ENCODE data around the gene TMEM217.

TMEM217 gene

GRCh38 chr6:37243131-37243815, 14.7 kb downstream of the TMEM217 start:
- peak in 1 of 3 donors; percentile 11 for DNase-seq

DNA sequence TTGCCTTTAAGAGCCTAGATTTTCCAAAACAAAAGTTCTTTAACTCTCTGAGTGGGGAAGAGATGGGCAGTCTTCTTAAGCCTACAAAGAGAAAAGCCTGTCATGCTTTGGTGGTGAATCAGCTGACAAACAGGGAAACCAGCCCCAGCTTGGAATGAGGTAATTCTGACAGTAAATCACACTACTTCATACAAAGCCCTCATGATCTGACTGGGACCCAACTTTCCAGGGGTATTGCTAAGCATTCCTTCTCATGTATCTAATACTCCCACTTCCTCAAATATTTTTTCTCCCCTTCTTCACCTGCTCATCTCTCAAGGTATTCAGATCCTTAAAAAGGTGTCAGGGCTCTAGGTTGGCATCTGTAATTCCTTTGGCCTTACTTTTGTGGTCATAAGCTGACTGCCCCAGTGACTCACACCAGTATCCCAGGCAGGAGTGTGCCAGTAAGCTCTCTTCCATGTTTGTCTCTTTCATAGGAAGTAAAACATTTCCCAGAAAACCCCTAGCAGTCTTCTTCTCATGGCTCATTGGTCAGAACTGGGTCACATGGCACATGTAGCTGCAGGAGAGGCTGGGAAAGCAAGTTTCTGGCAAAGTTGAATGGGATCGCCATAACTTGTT, 15.4 kb downstream of the TMEM217 start:
- DNase-seq = peak; percentile 89 to 96 (median 93)

DNA sequence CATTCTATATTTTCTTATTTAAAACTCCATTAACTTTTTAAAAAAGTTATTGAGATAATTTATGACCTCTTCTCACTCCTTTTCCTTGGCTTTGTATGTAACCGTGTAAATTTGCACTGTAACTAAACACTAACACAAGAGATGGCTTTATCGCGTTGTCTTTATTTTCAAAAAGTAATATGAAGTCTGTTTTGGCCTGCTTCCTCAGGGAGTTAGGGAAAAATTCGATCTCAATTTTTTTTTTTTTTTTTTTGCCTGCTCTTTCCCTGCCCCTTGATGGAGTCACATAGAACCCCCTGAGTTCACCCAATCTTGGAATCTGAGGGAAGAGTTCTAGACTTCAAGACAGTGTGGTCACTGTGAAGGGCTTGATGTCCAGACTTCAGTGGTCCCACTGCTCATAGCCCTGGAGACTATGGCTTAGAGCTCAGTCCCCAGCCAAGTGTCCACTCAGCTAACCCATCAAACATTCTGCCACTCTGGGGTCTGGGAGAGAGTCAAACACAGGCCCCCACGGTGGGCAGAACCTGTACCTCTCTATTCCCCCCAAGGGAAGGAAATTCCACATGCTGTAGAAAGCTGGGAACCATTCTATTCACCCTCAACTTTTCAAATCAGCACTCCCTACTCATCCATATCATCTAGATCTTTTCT, 16.0 kb downstream of the TMEM217 start:
- peak in 1 of 3 donors; percentile 18 for DNase-seq

GRCh38 chr6:37241131-37241530, 16.8 kb downstream of the TMEM217 start:
- DNase-seq = peak in 1 of 3 donors; percentile 10

GRCh38 chr6:37239950-37240713, 17.8 kb downstream of the TMEM217 start:
- peak; percentile 95 to 100 (median 95) for DNase-seq

DNA sequence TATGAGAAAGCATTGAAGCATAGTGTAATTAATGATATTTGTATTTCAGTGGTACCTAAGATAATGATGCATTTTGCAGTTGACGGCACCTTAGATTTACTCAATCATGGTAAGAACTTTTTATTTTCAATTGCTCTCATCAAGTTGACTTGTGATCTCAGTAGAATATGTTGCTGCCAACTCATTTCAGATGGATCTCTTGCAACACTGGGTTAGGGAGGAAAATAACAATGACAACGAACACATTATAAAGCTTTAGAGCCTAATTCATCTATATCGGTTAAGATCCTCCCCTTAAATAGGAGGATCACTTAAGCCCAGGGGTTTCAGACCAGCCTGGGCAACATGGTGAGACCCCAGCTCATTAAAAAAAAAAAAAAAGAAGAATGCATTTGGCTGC, 18.4 kb downstream of the TMEM217 start:
- DNase-seq = peak in 2 of 3 donors; percentile 21 to 38

- DNase-seq = peak; percentile 24 to 47 (median 45)
These were observed 19.6 kb downstream of the TMEM217 start for GRCh38 chr6:37238381-37238780.

DNA sequence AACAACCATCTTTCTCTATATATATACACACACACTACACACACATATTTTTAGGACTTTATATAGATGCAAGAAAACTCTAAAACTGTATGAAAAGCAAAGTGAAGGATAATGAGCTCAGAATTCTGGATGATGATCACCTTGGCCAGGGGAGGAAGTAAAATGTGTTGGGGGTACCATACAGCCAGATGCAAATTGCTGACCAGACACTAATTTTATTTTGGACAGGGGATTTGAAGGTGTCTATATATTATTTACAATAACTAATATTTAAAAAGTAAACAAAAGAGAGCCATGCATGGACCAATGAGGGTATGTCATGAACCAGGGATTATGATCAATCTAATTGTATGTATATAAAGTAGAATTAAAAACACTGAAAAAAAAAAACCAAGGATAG, 20.2 kb downstream of the TMEM217 start:
- DNase-seq = no peak

DNA sequence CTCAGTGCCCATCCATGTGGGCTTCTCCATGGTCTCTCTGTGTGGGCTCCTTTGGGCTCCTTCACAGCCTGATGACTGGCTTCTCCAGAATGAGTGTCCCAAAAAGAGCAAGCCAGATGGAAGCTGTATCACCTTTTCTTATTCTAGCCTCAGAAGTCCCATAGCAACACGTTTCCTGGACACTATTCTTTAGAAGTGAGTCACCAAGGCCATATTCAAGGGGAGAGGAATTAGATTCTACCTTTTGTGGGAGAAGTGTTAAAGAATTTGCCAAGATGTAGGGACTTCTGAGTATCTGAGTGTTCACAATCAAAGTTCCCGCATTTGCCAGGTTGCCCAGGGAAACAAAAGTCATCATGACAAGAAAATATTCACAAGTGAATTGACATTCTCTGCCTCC, 21.0 kb downstream of the TMEM217 start:
- peak in 1 of 3 donors; percentile 8 for DNase-seq

- peak in 1 of 3 donors; percentile 11 for DNase-seq
These were observed 24.4 kb downstream of the TMEM217 start for GRCh38 chr6:37233541-37233940.

GRCh38 chr6:37232430-37233017, 25.4 kb downstream of the TMEM217 start:
- peak in 2 of 3 donors; percentile 17 to 36 for DNase-seq

DNA sequence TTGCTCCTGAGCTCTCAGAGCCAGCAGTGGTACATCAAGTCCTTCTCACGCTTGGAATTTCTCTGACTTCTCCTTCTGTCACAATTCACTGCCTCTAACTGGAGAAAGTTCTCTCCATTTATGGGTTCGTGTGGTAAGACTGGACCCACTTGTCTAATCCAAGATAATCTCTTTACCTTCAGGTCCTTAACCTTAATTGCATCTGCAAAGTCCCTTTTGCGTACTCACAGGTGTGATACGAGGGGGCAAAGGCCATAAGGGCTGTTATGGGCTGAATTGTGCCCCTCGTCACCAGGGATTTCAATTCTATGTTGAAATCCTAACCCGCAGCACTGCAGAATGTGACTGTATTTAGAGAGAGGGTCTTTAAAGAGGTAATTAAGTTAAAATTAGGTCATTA, 27.8 kb downstream of the TMEM217 start:
- DNase-seq = peak in 1 of 3 donors; percentile 17

DNA sequence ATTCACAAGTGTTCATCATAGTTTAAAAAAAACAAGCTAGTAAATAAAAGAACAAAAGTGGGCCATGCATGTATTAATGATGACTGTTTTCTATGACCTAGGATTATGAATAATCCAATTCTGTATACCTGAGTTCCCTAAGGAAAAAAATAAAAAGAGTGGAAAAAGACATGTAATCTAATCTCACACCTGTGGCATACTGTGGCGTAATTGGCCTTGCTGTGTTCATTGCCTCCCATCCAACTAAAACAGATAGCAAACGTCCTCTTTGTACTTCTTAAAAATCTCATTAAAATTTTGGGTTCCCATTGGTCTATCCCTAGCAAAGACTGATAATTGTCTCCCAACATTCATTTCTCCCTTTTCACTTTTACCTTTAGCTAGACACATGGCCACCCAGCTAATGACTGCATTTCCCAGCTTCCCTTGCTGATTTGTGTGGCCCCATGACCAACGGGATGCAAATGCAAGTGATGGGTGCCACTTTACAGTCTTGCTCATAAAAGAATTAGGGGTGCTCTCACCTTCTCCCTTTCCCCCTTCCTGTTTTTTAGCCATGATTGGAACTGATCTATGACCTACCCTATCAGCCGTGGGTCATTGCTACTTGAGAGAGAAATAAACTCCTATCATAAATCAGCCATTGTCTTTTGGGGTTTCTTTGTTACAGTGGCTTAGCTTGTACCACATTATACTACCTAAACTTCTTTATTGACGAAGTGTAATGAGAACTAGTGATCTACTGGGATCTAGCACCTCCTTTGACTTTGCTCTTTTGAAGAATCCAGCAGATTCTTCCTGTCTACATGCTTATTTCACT, 32.4 kb downstream of the TMEM217 start:
- DNase-seq = no peak

DNA sequence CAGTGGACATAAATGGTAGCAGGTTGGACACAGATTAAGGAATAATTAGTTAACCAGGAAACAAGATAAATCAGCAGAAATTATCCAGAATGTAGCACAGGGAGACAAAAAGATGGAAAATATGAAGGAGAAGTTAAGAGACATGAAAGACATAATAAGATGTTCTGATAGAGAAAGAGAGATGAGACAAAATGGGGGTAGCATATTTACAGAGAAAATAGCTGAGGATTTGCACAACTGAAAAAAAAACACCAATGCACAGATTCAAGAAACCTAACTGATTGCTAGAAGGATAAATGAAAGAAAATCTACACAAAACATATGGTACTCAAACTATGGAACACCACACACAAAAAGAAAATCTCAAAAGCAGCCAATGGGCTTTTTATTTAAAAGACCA, 35.0 kb downstream of the TMEM217 start:
- no peak for DNase-seq

DNA sequence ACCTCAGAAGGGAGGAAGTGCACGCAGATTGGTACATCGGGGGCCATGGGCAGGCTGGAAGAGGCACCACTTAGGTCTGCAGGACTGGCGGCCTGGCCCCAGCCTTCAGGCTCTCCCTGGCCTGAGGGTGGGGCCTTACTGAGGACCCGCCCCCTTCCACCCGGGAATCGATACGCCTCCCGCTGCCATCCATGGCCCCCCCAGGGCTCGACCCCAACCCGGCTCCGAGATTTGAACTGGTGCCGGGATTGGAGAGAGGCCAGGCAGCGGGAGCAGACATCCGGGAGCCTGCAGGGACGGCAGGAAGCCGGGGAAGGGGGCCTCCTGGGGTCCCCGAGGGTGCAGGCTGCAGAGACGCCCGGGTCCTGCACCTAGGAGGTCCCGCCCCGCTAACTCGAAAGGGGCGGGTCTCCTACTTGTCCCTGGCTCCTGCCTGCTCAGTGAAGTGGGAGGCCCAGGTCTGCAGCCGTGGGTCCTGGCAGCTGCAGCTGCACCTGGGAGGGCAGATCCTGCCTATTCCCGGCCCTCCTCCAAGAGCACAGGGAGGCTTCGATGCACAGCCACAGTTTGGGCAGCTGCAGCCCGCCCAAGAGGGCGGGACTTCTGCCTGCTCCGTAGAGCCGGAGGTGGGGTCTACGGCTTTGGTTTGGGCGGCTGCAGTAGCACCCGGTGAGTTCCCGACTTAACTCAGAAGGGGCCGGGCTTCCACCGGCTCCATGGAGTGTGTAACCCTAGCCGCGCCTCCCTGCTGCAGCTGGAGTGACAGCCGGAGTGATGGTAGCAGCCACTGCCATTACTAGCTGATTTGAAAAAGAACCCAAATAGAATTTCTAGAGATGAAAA, 35.6 kb downstream of the TMEM217 start:
- DNase-seq = peak; percentile 74 to 89 (median 82)

- no peak for DNase-seq
These were observed 36.3 kb downstream of the TMEM217 start for GRCh38 chr6:37221585-37222124.

GRCh38 chr6:37218511-37218910, 39.4 kb downstream of the TMEM217 start:
- peak; percentile 43 to 84 (median 48) for DNase-seq

DNA sequence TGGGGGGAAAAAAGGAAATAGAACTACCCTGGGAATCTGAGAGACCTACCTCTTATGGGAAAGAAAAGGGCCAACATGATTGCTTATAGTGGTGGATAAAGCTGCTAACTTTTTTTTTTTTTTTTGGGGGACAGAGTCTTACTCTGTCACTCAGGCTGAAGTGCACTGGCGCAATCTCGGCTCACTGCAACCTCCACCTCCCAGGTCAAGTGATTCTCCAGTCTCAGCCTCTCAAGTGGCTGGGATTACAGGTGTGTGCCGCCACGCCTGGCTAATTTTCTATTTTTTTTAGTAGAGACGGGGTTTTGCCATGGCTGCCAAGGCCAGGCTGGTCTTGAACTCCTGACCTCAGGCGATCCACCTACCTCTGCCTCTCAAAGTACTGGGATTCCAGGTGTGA, 39.9 kb downstream of the TMEM217 start:
- DNase-seq = no peak

DNA sequence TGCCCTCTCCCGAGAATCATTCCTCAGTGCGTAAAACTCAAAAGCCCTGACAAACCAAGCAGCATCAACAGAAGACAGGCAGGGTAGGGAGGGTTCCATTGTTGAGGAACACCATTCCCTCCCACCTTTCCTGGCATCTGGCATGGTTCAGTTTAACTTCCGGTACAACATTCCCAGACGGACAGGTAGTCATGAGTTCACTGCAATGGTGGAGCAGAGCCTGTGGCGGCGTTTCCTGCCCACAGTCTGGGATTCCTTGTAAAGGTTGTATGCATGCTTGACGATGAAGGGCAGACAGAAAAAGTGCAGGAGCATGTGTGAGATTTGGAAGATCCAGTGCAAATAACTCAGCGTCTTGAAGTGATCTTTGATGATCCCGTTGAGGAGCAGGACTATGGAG, 45.7 kb downstream of the TMEM217 start:
- DNase-seq = peak in 1 of 3 donors; percentile 13

- peak; percentile 87 to 91 (median 88) for DNase-seq
These were observed 47.5 kb downstream of the TMEM217 start for GRCh38 chr6:37210313-37210968.

All from suppressor macrophage treated with lipopolysaccharide for 1 hour (primary cell).